ENCODE measurements around the gene BOLL. TPM values are rescaled to one million over a fixed set of nuclear protein-coding genes. Genes with fewer than 3 reads are reported as not detected.
"Not testable (repeated sequence)": the region's sequence is repeated elsewhere in the genome, so short reads cannot be mapped to it uniquely, and the experiment has no call there.

The BOLL gene
- total and polyA plus RNA-seq, 10 of the 15 experiments (the other 5 are each of a cell fraction or from before 2014, with no cell fraction given) = 0.05 TPM; not detected in 9

GRCh38 chr2:197710424-197711042, 74.6 kb downstream of the BOLL start (continued):
- TF ChIP-seq, protein P1, sequence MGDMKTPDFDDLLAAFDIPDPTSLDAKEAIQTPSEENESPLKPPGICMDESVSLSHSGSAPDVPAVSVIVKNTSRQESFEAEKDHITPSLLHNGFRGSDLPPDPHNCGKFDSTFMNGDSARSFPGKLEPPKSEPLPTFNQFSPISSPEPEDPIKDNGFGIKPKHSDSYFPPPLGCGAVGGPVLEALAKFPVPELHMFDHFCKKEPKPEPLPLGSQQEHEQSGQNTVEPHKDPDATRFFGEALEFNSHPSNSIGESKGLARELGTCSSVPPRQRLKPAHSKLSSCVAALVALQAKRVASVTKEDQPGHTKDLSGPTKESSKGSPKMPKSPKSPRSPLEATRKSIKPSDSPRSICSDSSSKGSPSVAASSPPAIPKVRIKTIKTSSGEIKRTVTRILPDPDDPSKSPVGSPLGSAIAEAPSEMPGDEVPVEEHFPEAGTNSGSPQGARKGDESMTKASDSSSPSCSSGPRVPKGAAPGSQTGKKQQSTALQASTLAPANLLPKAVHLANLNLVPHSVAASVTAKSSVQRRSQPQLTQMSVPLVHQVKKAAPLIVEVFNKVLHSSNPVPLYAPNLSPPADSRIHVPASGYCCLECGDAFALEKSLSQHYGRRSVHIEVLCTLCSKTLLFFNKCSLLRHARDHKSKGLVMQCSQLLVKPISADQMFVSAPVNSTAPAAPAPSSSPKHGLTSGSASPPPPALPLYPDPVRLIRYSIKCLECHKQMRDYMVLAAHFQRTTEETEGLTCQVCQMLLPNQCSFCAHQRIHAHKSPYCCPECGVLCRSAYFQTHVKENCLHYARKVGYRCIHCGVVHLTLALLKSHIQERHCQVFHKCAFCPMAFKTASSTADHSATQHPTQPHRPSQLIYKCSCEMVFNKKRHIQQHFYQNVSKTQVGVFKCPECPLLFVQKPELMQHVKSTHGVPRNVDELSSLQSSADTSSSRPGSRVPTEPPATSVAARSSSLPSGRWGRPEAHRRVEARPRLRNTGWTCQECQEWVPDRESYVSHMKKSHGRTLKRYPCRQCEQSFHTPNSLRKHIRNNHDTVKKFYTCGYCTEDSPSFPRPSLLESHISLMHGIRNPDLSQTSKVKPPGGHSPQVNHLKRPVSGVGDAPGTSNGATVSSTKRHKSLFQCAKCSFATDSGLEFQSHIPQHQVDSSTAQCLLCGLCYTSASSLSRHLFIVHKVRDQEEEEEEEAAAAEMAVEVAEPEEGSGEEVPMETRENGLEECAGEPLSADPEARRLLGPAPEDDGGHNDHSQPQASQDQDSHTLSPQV (IDR thresholded peaks at IDR 0.05) = no peak
- no peak for TF ChIP-seq SREBF2 (IDR thresholded peaks at IDR 0.05; ENCODE audit: low read length)
- peak; percentile 67 for TF ChIP-seq CREB1 (IDR thresholded peaks at IDR 0.05; ENCODE audit: low read depth)
- no peak for TF ChIP-seq HCFC1 (IDR thresholded peaks at IDR 0.05; ENCODE audit: low read length)
- TF ChIP-seq NR2F1 (conservative IDR thresholded peaks at IDR 0.05) = no peak
- 0 out of 2 replicates have a peak, but pooled peaks have one; percentile 17 for TF ChIP-seq BMI1 (IDR thresholded peaks at IDR 0.05; ENCODE audit: borderline replicate concordance)
- peak; percentile 99 for TF ChIP-seq ATF7 (IDR thresholded peaks at IDR 0.05; ENCODE audit: low read depth)
- TF ChIP-seq MLLT1 (IDR thresholded peaks at IDR 0.05) = no peak
- 0 out of 2 replicates have a peak, but pooled peaks have one; percentile 13 for TF ChIP-seq MEF2A (IDR thresholded peaks at IDR 0.05; ENCODE audit: insufficient read depth, low read depth, low read length)
- TF ChIP-seq RFX5 (IDR thresholded peaks at IDR 0.05; ENCODE audit: low read depth, low read length) = no peak
- TF ChIP-seq, protein P2, sequence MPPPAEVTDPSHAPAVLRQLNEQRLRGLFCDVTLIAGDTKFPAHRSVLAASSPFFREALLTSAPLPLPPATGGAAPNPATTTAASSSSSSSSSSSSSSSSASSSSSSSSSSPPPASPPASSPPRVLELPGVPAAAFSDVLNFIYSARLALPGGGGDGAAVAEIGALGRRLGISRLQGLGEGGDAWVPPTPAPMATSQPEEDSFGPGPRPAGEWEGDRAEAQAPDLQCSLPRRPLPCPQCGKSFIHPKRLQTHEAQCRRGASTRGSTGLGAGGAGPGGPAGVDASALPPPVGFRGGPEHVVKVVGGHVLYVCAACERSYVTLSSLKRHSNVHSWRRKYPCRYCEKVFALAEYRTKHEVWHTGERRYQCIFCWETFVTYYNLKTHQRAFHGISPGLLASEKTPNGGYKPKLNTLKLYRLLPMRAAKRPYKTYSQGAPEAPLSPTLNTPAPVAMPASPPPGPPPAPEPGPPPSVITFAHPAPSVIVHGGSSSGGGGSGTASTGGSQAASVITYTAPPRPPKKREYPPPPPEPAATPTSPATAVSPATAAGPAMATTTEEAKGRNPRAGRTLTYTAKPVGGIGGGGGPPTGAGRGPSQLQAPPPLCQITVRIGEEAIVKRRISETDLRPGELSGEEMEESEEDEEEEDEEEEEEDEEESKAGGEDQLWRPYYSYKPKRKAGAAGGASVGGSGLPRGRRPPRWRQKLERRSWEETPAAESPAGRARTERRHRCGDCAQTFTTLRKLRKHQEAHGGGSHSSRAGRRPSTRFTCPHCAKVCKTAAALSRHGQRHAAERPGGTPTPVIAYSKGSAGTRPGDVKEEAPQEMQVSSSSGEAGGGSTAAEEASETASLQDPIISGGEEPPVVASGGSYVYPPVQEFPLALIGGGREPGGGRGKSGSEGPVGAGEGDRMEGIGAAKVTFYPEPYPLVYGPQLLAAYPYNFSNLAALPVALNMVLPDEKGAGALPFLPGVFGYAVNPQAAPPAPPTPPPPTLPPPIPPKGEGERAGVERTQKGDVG (CRISPR knock-in tag; IDR thresholded peaks at IDR 0.05) = no peak

- not testable (repeated sequence) for H3K9ac ChIP-seq (ENCODE audit: control insufficient read depth, insufficient read depth, low read length)
Measured at GRCh38 chr2:197709140-197709539, 76.0 kb downstream of the BOLL start.

More at GRCh38 chr2:197709140-197709539, 76.0 kb downstream of the BOLL start:
- H3K4me1 ChIP-seq (ENCODE audit: control insufficient read depth, insufficient read depth, low read length) = peaks cover 19% of the 10 kb centered on the region
- intact Hi-C loops (cut with micrococcal nuclease; ENCODE audit: unreplicated experiment) (loop anchor here (5.0 kb wide), 3 partner anchors 107 to 257 kb away; partner anchors contain the start of genes COQ10B and MOB4), in situ Hi-C loops (cut with MboI) (loop anchor here (5.0 kb wide), 1 partner anchor 68 kb away; no protein-coding TSS in a partner anchor)
- H3K4me2 ChIP-seq (ENCODE audit: control insufficient read depth, insufficient read depth) = peak overlapping the region; percentile 79
- H3K9me3 ChIP-seq (replicated peaks; ENCODE audit: control insufficient read depth, insufficient read depth, low read length); FAIRE-seq; H3K27me3 ChIP-seq (replicated peaks in 1 of 2; ENCODE audit: control insufficient read depth in 2 of 2, insufficient read depth in 2 of 2, low read length in 1 of 2); H3K27ac ChIP-seq (ENCODE audit: control insufficient read depth, insufficient read depth); H3K36me3 ChIP-seq (ENCODE audit: control insufficient read depth in 2 of 2, insufficient read depth in 2 of 2, low read length in 1 of 2); H2AFZ ChIP-seq (ENCODE audit: control insufficient read depth, low read depth, low read length); BruUV-seq (replicated peaks); H4K20me1 ChIP-seq (ENCODE audit: control insufficient read depth, insufficient read depth); POLR2A ChIA-PET; DNase-seq (ENCODE audit: low read depth, low spot score); ATAC-seq: not testable (repeated sequence)
- 90% methylated on average over 7 of the region's 7 CpGs for WGBS (ENCODE audit: insufficient coverage, insufficient replicate concordance, low lambda C conversion rate, missing lambda C conversion rate)
- peaks cover 64% of the 10 kb centered on the region for H3K79me2 ChIP-seq (ENCODE audit: control insufficient read depth, insufficient read depth, low read length)
- SMC1A ChIA-PET (ENCODE audit: uncharacterized antibody, unreplicated experiment) = interaction anchor here (0.6 to 8.9 kb wide), 3 partner anchors 37 to 596 kb away, joined by 3 to 58 read pairs (median 3); no protein-coding TSS in a partner anchor
- CTCF ChIA-PET = interaction anchor here (0.9 to 1.4 kb wide), 3 partner anchors 71 to 588 kb away, joined by 4 to 6 read pairs (median 5); no protein-coding TSS in a partner anchor
- RAD21 ChIA-PET (ENCODE audit: unreplicated experiment) = interaction anchor here (0.6 to 1.2 kb wide), 4 partner anchors 63 to 98 kb away, joined by 3 read pairs; no protein-coding TSS in a partner anchor
- peak overlapping the region; percentile 55 for H3K4me3 ChIP-seq
